ENCODE data around the gene SF1. TPM values are rescaled to one million over a fixed set of nuclear protein-coding genes. Genes with fewer than 3 reads are reported as not detected.
A peak's percentile ranks its signal among the peaks of the same experiment; 100 is the strongest.

SF1 gene
- total RNA-seq, 1 donor from 2014 or later = 687 TPM

GRCh38 chr11:64766881-64767280, 11.5 kb downstream of the SF1 start:
- intact Hi-C loops (cut with micrococcal nuclease) = loop anchor here (1.0 kb wide), 2 partner anchors 24 to 79 kb away; no protein-coding TSS in a partner anchor
- Mint-ChIP-seq H3K9me3 (no peaks in the 10 kb centered on the region), H3K27ac (peak overlapping the region; percentile 85), H3K4me1 (peaks cover 91% of the 10 kb centered on the region), H3K36me3 (ENCODE audit: low read depth) (peaks cover 91% of the 10 kb centered on the region), H3K27me3 (no peaks in the 10 kb centered on the region), H3K4me3 (no peak overlapping the region)
- DNase-seq (no peak), ATAC-seq (ENCODE audit: low read depth) (no peak)
- POLR2A ChIA-PET = interaction anchor here (1.0 to 3.1 kb wide), 3 partner anchors 10 to 23 kb away, joined by 5 to 24 read pairs (median 6); partner anchors contain the start of genes RASGRP2 and SF1
- no peak for TF ChIP-seq CTCF (IDR thresholded peaks at IDR 0.05)
- CTCF ChIA-PET = interaction anchor here (4.5 kb wide), 1 partner anchor 23 kb away, joined by 24 read pairs; the partner anchor contains the start of gene RASGRP2

GRCh38 chr11:64765851-64766665, 12.3 kb downstream of the SF1 start:
- CTCF ChIA-PET = interaction anchor here (4.5 kb wide), 1 partner anchor 22 kb away, joined by 24 read pairs; the partner anchor contains the start of gene RASGRP2
- DNase-seq (no peak), ATAC-seq (ENCODE audit: low read depth) (no peak)
- Mint-ChIP-seq H3K27me3 (no peaks in the 10 kb centered on the region), H3K27ac (no peak overlapping the region), H3K4me1 (peaks cover 91% of the 10 kb centered on the region), H3K36me3 (ENCODE audit: low read depth) (peaks cover 86% of the 10 kb centered on the region), H3K4me3 (no peak overlapping the region), H3K9me3 (no peaks in the 10 kb centered on the region)
- POLR2A ChIA-PET = interaction anchor here (1.0 to 7.7 kb wide), 4 partner anchors 11 to 21 kb away, joined by 4 to 158 read pairs (median 6); partner anchors contain the start of genes RASGRP2 and SF1
- intact Hi-C loops (cut with micrococcal nuclease) = no loop called here
- TF ChIP-seq CTCF (IDR thresholded peaks at IDR 0.05) = no peak

- ChIA-PET CTCF (interaction anchor here (0.8 to 2.2 kb wide), 4 partner anchors 9 to 62 kb away, joined by 3 to 11 read pairs (median 6); partner anchors contain the start of gene RASGRP2), POLR2A (interaction anchor here (1.0 to 7.7 kb wide), 3 partner anchors 12 to 21 kb away, joined by 4 to 158 read pairs (median 74); partner anchors contain the start of genes RASGRP2 and SF1)
- no peaks in the 10 kb centered on the region for H3K27me3 Mint-ChIP-seq
- peaks cover 91% of the 10 kb centered on the region for H3K4me1 Mint-ChIP-seq
- ATAC-seq (ENCODE audit: low read depth) (no peak), DNase-seq (no peak)
- peak overlapping the region; percentile 52 for H3K4me3 Mint-ChIP-seq
- H3K36me3 Mint-ChIP-seq (ENCODE audit: low read depth) = peaks cover 83% of the 10 kb centered on the region
- H3K9me3 Mint-ChIP-seq = no peaks in the 10 kb centered on the region
- no peak for TF ChIP-seq CTCF (IDR thresholded peaks at IDR 0.05)
- H3K27ac Mint-ChIP-seq = peak overlapping the region; percentile 85
- intact Hi-C loops (cut with micrococcal nuclease) = no loop called here
These were observed 13.0 kb downstream of the SF1 start for GRCh38 chr11:64765291-64765850.

GRCh38 chr11:64764753-64765152, 13.6 kb downstream of the SF1 start:
- no peak for TF ChIP-seq CTCF (IDR thresholded peaks at IDR 0.05)
- peak overlapping the region; percentile 85 for H3K27ac Mint-ChIP-seq
- H3K4me3 Mint-ChIP-seq = peak overlapping the region; percentile 52
- DNase-seq = no peak
- ChIA-PET CTCF (interaction anchor here (0.8 to 2.2 kb wide), 4 partner anchors 10 to 61 kb away, joined by 3 to 11 read pairs (median 6); partner anchors contain the start of gene RASGRP2), POLR2A (interaction anchor here (1.0 to 7.7 kb wide), 4 partner anchors 7 to 20 kb away, joined by 4 to 158 read pairs (median 56); partner anchors contain the start of genes RASGRP2 and SF1)
- H3K4me1 Mint-ChIP-seq = peaks cover 94% of the 10 kb centered on the region
- H3K9me3 Mint-ChIP-seq = no peaks in the 10 kb centered on the region
- H3K27me3 Mint-ChIP-seq = no peaks in the 10 kb centered on the region
- ATAC-seq (ENCODE audit: low read depth) = no peak
- H3K36me3 Mint-ChIP-seq (ENCODE audit: low read depth) = peaks cover 79% of the 10 kb centered on the region
- intact Hi-C loops (cut with micrococcal nuclease) = loop anchor here (1.0 kb wide), 2 partner anchors 8 to 19 kb away; no protein-coding TSS in a partner anchor

Measured in activated B cell treated with CpG ODN at 0.5 μM for 24 hours (primary cell).